GM12878 (cell line): ENCODE results near the gene HOXD1. TPM values are rescaled to one million over a fixed set of nuclear protein-coding genes. Genes with fewer than 3 reads are reported as not detected.

ENCODE experiments used
- ATAC-seq: fragments of 200-7000 bp; cut with Tn5 transposase; 3 replicates; pipeline ENCODE4 v1.9.1; 2020; ENCODE audit warnings: mild to moderate bottlenecking, moderate library complexity
- BruUV-seq: library from RNA; stranded (reverse); fragments of 400-500 nt; replicated peaks from 2 replicates; lab custom pipeline; 2021; lab: Mats Ljungman, UMichigan
- CTCF ChIA-PET: fragments of 300-600 bp; sonication (Branson Sonifier 250); formaldehyde crosslinking; extraction: SDS; loops from one replicate; lab custom pipeline; 2021; ENCODE audit warnings: inconsistent platforms; lab: Yijun Ruan, JAX
- POLR2A ChIA-PET: fragments of 350-600 bp; formaldehyde crosslinking; extraction: SDS; loops from one replicate; lab custom pipeline; 2021; ENCODE audit warnings: inconsistent platforms; lab: Charles Lee
- RAD21 ChIA-PET: fragments of 300-600 bp; sonication (Branson Sonifier 250); formaldehyde crosslinking; loops from one replicate; lab custom pipeline; 2023; ENCODE audit warnings: antibody characterized with exemption; ENCODE audit not compliant: unreplicated experiment; lab: Charles Lee
- SMC1A ChIA-PET: fragments of 300-600 bp; sonication (Branson Sonifier 250); formaldehyde crosslinking; loops from one replicate; lab custom pipeline; 2023; ENCODE audit not compliant: unreplicated experiment, uncharacterized antibody; lab: Charles Lee
- DNase-seq: peaks from one replicate; pipeline ENCODE4 v3.0.0-alpha.2; 2011; ENCODE audit warnings: low read depth, low spot score
- FAIRE-seq: peaks from 3 replicates; lab custom pipeline; 2011; peaks lifted over from hg19 to GRCh38; lab: Jason Lieb, UNC
- H2AFZ ChIP-seq: 2 replicates; pipeline ENCODE4 v1.6.0; 2011; ENCODE audit warnings: low read depth, low read length, control low read depth; ENCODE audit not compliant: control insufficient read depth
- H3K27ac ChIP-seq: 2 replicates; pipeline ENCODE4 v1.5.1; 2011; ENCODE audit warnings: control low read depth; ENCODE audit not compliant: control insufficient read depth, insufficient read depth
- H3K27me3 ChIP-seq, 2 experiments: replicated peaks in 1 of 2; 2 replicates each; pipeline versions ENCODE4 v1.6.0 to v1.6.1; 2011; ENCODE audit warnings: low read length in 1 of 2; ENCODE audit not compliant: control insufficient read depth in 2 of 2, insufficient read depth in 2 of 2
- H3K36me3 ChIP-seq, 2 experiments: 2 replicates each; pipeline ENCODE4 v1.5.1; 2011; ENCODE audit warnings: low read length in 1 of 2; ENCODE audit not compliant: control insufficient read depth in 2 of 2, insufficient read depth in 2 of 2
- H3K4me1 ChIP-seq: 2 replicates; pipeline ENCODE4 v1.6.1; 2011; ENCODE audit warnings: mild to moderate bottlenecking, low read length, moderate library complexity, mixed read lengths; ENCODE audit not compliant: control insufficient read depth, insufficient read depth
- H3K4me2 ChIP-seq: 2 replicates; pipeline ENCODE4 v1.6.0; 2011; ENCODE audit warnings: control low read depth; ENCODE audit not compliant: control insufficient read depth, insufficient read depth
- H3K4me3 ChIP-seq: fragments of 200-600 bp; sonication (generic); 2 replicates; pipeline ENCODE4 v1.5.1; 2016
- H3K79me2 ChIP-seq: 2 replicates; pipeline ENCODE4 v1.6.0; 2011; ENCODE audit warnings: low read length; ENCODE audit not compliant: control insufficient read depth, insufficient read depth
- H3K9ac ChIP-seq: 2 replicates; pipeline ENCODE4 v1.8.0; 2011; ENCODE audit warnings: low read length, control low read depth, mixed read lengths; ENCODE audit not compliant: control insufficient read depth, insufficient read depth
- H3K9me3 ChIP-seq: replicated peaks from 3 replicates; pipeline ENCODE4 v1.5.1; 2011; ENCODE audit warnings: mild to moderate bottlenecking, low read length; ENCODE audit not compliant: control insufficient read depth, insufficient read depth
- H4K20me1 ChIP-seq: 2 replicates; pipeline ENCODE4 v1.6.0; 2011; ENCODE audit not compliant: control insufficient read depth, insufficient read depth
- ATF7 ChIP-seq: fragments of 450-650 bp; IDR thresholded peaks from 2 replicates; pipeline ENCODE4 v1.6.1; 2016; ENCODE audit warnings: low read depth, mild to moderate bottlenecking
- BMI1 ChIP-seq: fragments of 450-650 bp; IDR thresholded peaks from 2 replicates; pipeline ENCODE4 v1.6.1; 2016; ENCODE audit warnings: mild to moderate bottlenecking, moderate library complexity, borderline replicate concordance
- E2F8 ChIP-seq: fragments of 450-650 bp; IDR thresholded peaks from 2 replicates; pipeline ENCODE4 v1.6.1; 2018; ENCODE audit warnings: mild to moderate bottlenecking, low read depth, moderate library complexity; ENCODE audit not compliant: partially characterized antibody
- EZH2 ChIP-seq: IDR thresholded peaks from 2 replicates; pipeline ENCODE4 v1.6.1; 2012; ENCODE audit warnings: low read depth, mild to moderate bottlenecking, control low read depth, inconsistent platforms, low read length, borderline replicate concordance; ENCODE audit not compliant: control insufficient read depth
- HDAC2 ChIP-seq: fragments of 200-600 bp; sonication (generic); IDR thresholded peaks from 2 replicates; pipeline ENCODE4 v1.6.1; 2017
- MEF2A ChIP-seq: IDR thresholded peaks from 2 replicates; pipeline ENCODE4 v1.6.1; 2011; ENCODE audit warnings: low read depth, mild to moderate bottlenecking, low read length, moderate library complexity; ENCODE audit not compliant: insufficient read depth
- MYC ChIP-seq: IDR thresholded peaks from 2 replicates; pipeline ENCODE4 v1.6.1; 2011; ENCODE audit warnings: mild to moderate bottlenecking, low read length, moderate library complexity, inconsistent platforms; ENCODE audit not compliant: insufficient read depth, insufficient replicate concordance, insufficient read length, severe bottlenecking
- NFXL1 ChIP-seq: fragments of 450-650 bp; IDR thresholded peaks from 2 replicates; pipeline ENCODE4 v1.6.1; 2017; ENCODE audit warnings: antibody characterized with exemption, mild to moderate bottlenecking, borderline replicate concordance
- NR2C2 ChIP-seq: IDR thresholded peaks from 2 replicates; pipeline ENCODE4 v1.6.1; 2011; ENCODE audit warnings: borderline replicate concordance, low read depth; ENCODE audit not compliant: control insufficient read depth, insufficient read length
- POLR2AphosphoS2 ChIP-seq: IDR thresholded peaks from 2 replicates; pipeline ENCODE4 v1.6.1; 2011; ENCODE audit warnings: low read depth, mild to moderate bottlenecking, low read length, improper control_type of control experiment, moderate library complexity
- RELA ChIP-seq: fragments of 450-650 bp; IDR thresholded peaks from 2 replicates; pipeline ENCODE4 v1.8.0; 2014; ENCODE audit warnings: borderline replicate concordance; ENCODE audit not compliant: partially characterized antibody
- SIN3A ChIP-seq: IDR thresholded peaks from 2 replicates; pipeline ENCODE4 v1.6.1; 2012; ENCODE audit warnings: low read depth, low read length, improper control_type of control experiment
- SMAD5 ChIP-seq: IDR thresholded peaks from 2 replicates; pipeline ENCODE4 v1.6.1; 2016; ENCODE audit warnings: antibody characterized with exemption, low read depth
- SUPT20H ChIP-seq: IDR thresholded peaks from 2 replicates; pipeline ENCODE4 v1.6.1; 2011; ENCODE audit warnings: low read depth, mild to moderate bottlenecking, low read length, moderate library complexity, borderline replicate concordance; ENCODE audit not compliant: control insufficient read depth
- TARDBP ChIP-seq: IDR thresholded peaks from 2 replicates; pipeline ENCODE4 v1.6.1; 2016; ENCODE audit warnings: borderline replicate concordance
- ZSCAN29 ChIP-seq: fragments of 450-650 bp; IDR thresholded peaks from 2 replicates; pipeline ENCODE4 v1.6.1; 2017; ENCODE audit warnings: mild to moderate bottlenecking, moderate library complexity
- WGBS: methylation state at CpG from one replicate; pipeline ENCODE4 v1.1.6; 2016; ENCODE audit warnings: low lambda C conversion rate; ENCODE audit not compliant: insufficient replicate concordance, insufficient coverage; ENCODE audit errors: missing lambda C conversion rate; 5-methylcytosine and 5-hydroxymethylcytosine counted together
- in situ Hi-C: fragments of 300-500 bp; cut with MboI; formaldehyde crosslinking; loops from 9 replicates; pipeline ENCODE4 v1.14.3; 2018; ENCODE audit warnings: mixed read lengths
- intact Hi-C: fragments of 100-400 bp; cut with micrococcal nuclease; formaldehyde crosslinking; loops from one replicate; pipeline ENCODE4 v1.14.2; 2022; ENCODE audit not compliant: unreplicated experiment
- polyA plus RNA-seq, 11 experiments: library from polyadenylated mRNA; depleted of rRNA in 4 of 11; unstranded in 6 of 11; stranded (reverse) in 5 of 11; fragments of >200 nt; fragmentation: Nextera tagmentation in 4 of 11; fragmentation: Illumina TruSeq in 1 of 11; extraction: Ambion mirVana in 4 of 11; extraction: Trizol in 1 of 11; gene quantifications; 1 replicate in 1 of 11; 2 replicates in 10 of 11; pipeline versions ENCODE4 v1.2.1 to v1.2.3, GENCODE V29; 2011 to 2016; ENCODE audit warnings: inconsistent platforms in 2 of 11, missing spikeins in 2 of 11, low read depth in 1 of 11
- total RNA-seq, 4 experiments: library from RNA; depleted of rRNA in 3 of 4; stranded (reverse); fragments of >200 nt in 3 of 4; fragmentation: Illumina TruSeq in 1 of 4; extraction: Trizol in 1 of 4; gene quantifications; 2 replicates each; pipeline versions ENCODE4 v1.2.1 to v1.2.3, GENCODE V29; 2013 to 2021

The HOXD1 gene
- total and polyA plus RNA-seq, 10 of the 15 experiments (the other 5 are each of a cell fraction or from before 2014, with no cell fraction given), result not detected

DNA sequence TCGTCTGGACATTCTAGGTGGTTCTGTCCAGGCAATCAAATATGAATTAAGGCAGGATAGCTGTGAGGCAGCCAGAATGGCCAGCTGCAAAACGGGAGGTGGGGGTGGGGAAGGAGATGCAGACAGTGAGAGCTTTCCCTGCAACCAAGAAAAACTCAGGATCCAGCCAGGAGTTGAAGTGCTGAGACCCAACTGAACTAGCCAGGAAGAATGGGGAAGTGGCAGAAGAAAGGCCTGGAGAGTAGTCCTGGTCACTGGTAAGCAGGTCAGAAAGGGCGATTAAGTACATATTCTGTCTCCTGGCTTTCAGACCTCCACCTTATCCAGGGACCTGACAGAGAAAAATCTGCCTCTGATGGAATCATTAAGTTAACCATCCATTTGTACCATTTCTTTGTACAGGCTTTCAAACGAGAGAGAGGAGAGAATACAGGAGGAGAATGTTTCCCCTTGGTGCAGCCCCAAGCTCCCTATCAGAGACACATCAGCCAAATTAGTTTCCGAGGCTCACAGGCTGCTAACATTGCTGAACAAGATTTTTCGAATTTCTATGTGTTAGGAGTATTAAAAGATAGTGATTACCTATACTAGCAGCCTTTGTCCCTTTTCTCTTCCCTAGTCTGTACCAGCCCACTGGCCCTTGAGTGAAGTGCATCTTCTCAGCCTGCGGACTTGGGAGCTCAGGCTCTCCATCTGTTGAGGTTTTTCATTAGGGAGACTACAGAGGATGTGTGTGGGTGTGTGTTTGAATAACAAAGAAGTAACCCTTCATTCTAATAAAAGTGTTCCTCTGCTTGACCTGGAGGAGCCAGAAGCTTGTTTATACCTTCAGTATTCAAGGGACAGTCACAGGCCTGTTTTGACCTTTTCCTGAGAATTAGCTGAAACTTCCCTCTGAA is 12.5 kb upstream of the HOXD1 start:
- Histone ChIP-seq H4K20me1 (no peaks in the 10 kb centered on the region), H3K79me2 (no peaks in the 10 kb centered on the region), H3K27ac (no peak overlapping the region), H3K27me3 (peaks cover 10 to 38% of the 10 kb centered on the region in 2 experiments), H3K4me3 (no peak overlapping the region), H3K9ac (no peak overlapping the region), H3K4me2 (no peak overlapping the region), H3K9me3 (no peaks in the 10 kb centered on the region; the same call in 2 of the 3 replicates), H3K4me1 (no peaks in the 10 kb centered on the region), H2AFZ (no peak overlapping the region), H3K36me3 (no peaks in the 10 kb centered on the region)
- ChIA-PET SMC1A (no interaction called here), POLR2A (interaction anchor here (0.6 kb wide), 1 partner anchor 68 kb away, joined by 4 read pairs; no protein-coding TSS in a partner anchor), RAD21 (interaction anchor here (0.7 kb wide), 1 partner anchor 12 kb away, joined by 4 read pairs; no protein-coding TSS in a partner anchor), CTCF (interaction anchor here (1.7 kb wide), 1 partner anchor 379 kb away, joined by 4 read pairs; no protein-coding TSS in a partner anchor)
- in situ Hi-C loops, result no loop called here
- 24% methylated on average over 7 of the region's 7 CpGs for WGBS
- BruUV-seq, result no TSS peak
- intact Hi-C loops, result no loop called here
- TF ChIP-seq SMAD5 (no peak), EZH2 (no peak), POLR2AphosphoS2 (no peak), SIN3A (no peak), HDAC2 (no peak), ATF7 (no peak), E2F8 (no peak), MEF2A (no peak), TARDBP (no peak), BMI1 (no peak), NR2C2 (no peak), ZSCAN29 (no peak), SUPT20H (no peak), RELA (no peak), NFXL1 (no peak), MYC (no peak)
- ATAC-seq (no peak), DNase-seq (no peak), FAIRE-seq (no peak)
